ENCODE data around the gene ZNF674. TPM values are rescaled to one million over a fixed set of nuclear protein-coding genes. Genes with fewer than 3 reads are reported as not detected.
A peak's percentile ranks its signal among the peaks of the same experiment; 100 is the strongest.

Gene ZNF674
- total and polyA plus RNA-seq, 2 donors (not counting 1 experiment from before 2014, with no cell fraction given) = 0.84 to 2.3 TPM

DNA sequence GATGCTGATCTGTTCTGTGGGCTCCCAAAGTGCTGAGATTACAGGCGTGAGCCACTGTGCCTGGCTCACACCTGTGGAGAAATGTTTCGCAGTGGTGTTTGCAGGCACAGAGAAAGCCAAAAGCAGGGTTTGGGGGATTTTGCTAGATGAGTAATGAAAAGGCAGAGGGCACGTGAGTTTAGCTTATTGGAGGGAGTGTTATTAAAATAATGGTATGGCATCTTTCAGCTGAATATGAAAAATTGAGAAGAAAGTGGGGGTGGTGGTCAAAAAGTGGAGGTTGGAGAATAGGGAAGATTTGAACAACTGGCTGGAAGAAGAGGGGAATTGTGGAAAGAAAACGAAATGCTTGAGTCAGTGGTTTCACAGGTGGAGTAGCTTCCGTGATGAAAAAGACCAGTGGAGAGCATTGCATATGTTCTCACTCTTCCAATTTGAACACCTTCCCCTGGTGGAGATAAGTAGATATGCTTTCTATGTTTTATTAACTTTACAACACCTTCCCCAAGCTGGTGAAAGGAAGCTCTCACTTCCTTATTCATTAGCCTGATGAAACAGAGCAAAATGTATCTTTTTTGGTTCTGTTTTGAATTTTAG, 27.2 kb upstream of the ZNF674 start:
- H2AFZ ChIP-seq (ENCODE audit: insufficient read depth, low read depth, low read length, poor library complexity, severe bottlenecking) = peak overlapping the region; percentile 81
- H3K27me3 Mint-ChIP-seq = no peaks in the 10 kb centered on the region
- H3K27ac Mint-ChIP-seq = peak overlapping the region; percentile 89
- no peak for TF ChIP-seq EZH2 (IDR thresholded peaks at IDR 0.05; ENCODE audit: borderline replicate concordance, insufficient read depth, low read depth, low read length, poor library complexity, severe bottlenecking)
- TF ChIP-seq, protein P1, sequence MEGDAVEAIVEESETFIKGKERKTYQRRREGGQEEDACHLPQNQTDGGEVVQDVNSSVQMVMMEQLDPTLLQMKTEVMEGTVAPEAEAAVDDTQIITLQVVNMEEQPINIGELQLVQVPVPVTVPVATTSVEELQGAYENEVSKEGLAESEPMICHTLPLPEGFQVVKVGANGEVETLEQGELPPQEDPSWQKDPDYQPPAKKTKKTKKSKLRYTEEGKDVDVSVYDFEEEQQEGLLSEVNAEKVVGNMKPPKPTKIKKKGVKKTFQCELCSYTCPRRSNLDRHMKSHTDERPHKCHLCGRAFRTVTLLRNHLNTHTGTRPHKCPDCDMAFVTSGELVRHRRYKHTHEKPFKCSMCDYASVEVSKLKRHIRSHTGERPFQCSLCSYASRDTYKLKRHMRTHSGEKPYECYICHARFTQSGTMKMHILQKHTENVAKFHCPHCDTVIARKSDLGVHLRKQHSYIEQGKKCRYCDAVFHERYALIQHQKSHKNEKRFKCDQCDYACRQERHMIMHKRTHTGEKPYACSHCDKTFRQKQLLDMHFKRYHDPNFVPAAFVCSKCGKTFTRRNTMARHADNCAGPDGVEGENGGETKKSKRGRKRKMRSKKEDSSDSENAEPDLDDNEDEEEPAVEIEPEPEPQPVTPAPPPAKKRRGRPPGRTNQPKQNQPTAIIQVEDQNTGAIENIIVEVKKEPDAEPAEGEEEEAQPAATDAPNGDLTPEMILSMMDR (IDR thresholded peaks at IDR 0.05) = peak; percentile 49
- 63% methylated on average over 2 of the region's 5 CpGs for WGBS (ENCODE audit: insufficient coverage)
- H3K9ac ChIP-seq (ENCODE audit: low read length) = no peak overlapping the region
- CTCF ChIA-PET = interaction anchor here (0.9 to 2.3 kb wide), 5 partner anchors 10 to 191 kb away, joined by 3 to 14 read pairs (median 3); no protein-coding TSS in a partner anchor
- peak overlapping the region in 1 of 2 donors; percentile 22 for H3K27ac ChIP-seq (ENCODE audit: low read length in 2 of 2)
- no peaks in the 10 kb centered on the region for H3K9me3 ChIP-seq (ENCODE audit: control extremely low read depth in 1 of 3, control insufficient read depth in 2 of 3, insufficient read depth in 1 of 3, low read length in 2 of 3)
- peaks cover 37% of the 10 kb centered on the region for H3K4me1 Mint-ChIP-seq
- H3K4me3 ChIP-seq (ENCODE audit: control extremely low read depth in 1 of 5, extremely low read depth in 1 of 5, insufficient read depth in 1 of 5, low read depth in 2 of 5, low read length in 4 of 5) = peak overlapping the region in 3 of 5 experiments; percentile 56 to 64 (median 57)
- peak; percentile 61 for DNase-seq
- H4K20me1 ChIP-seq (ENCODE audit: control insufficient read depth, insufficient read depth, low read length, poor library complexity, severe bottlenecking) = no peaks in the 10 kb centered on the region
- intact Hi-C loops (cut with micrococcal nuclease) = loop anchor here (1.0 to 5.0 kb wide), 3 partner anchors 10 to 458 kb away; no protein-coding TSS in a partner anchor
- no peaks in the 10 kb centered on the region for H3K79me2 ChIP-seq (ENCODE audit: control insufficient read depth, insufficient read depth, low read length)
- no peaks in the 10 kb centered on the region for H3K9me3 Mint-ChIP-seq (ENCODE audit: insufficient read depth)
- POLR2A ChIA-PET = interaction anchor here (0.6 kb wide), 1 partner anchor 12 kb away, joined by 9 read pairs; no protein-coding TSS in a partner anchor
- H3K4me1 ChIP-seq (ENCODE audit: control insufficient read depth in 2 of 2, insufficient read depth in 2 of 2, low read length in 2 of 2) = peaks cover 17 to 35% of the 10 kb centered on the region in 2 donors
- H3K27me3 ChIP-seq (replicated peaks in 1 of 4; ENCODE audit: control extremely low read depth in 1 of 4, control insufficient read depth in 3 of 4, insufficient read depth in 4 of 4, low read length in 3 of 4) = peaks cover 0 to 5% (median 0%) of the 10 kb centered on the region in 4 experiments
- peak overlapping the region; percentile 68 for H3K4me2 ChIP-seq (replicated peaks; ENCODE audit: low read depth, low read length, poor library complexity, severe bottlenecking)
- ATAC-seq (ENCODE audit: low read depth) = peak; percentile 40
- no peaks in the 10 kb centered on the region for H3K36me3 ChIP-seq (replicated peaks in 1 of 2; ENCODE audit: control extremely low read depth in 1 of 2, control insufficient read depth in 1 of 2, extremely low read depth in 1 of 2, insufficient read depth in 2 of 2, low read length in 1 of 2)
- H3K4me3 Mint-ChIP-seq = peak overlapping the region; percentile 82
